Measurements from ENCODE around the gene KCP. TPM values are rescaled to one million over a fixed set of nuclear protein-coding genes. Genes with fewer than 3 reads are reported as not detected.

Gene KCP
- polyA plus RNA-seq, 1 donor from 2014 or later: 0.31 TPM

GRCh38 chr7:128841921-128842673 is 68.4 kb downstream of the KCP start:
- Histone ChIP-seq H3K9ac (ENCODE audit: low read length) (no peak overlapping the region), H3K27me3 (ENCODE audit: insufficient read depth, low read depth, low read length) (no peaks in the 10 kb centered on the region), H3K79me2 (replicated peaks; ENCODE audit: insufficient read depth, low read length) (no peaks in the 10 kb centered on the region), H3K9me2 (ENCODE audit: insufficient read depth, low read length) (no peaks in the 10 kb centered on the region), H3K4me2 (ENCODE audit: low read length) (no peak overlapping the region), H3K27ac (ENCODE audit: low read length) (no peak overlapping the region), H2AFZ (ENCODE audit: low read depth, low read length) (no peak overlapping the region), H3K4me3 (ENCODE audit: low read length) (no peak overlapping the region), H4K20me1 (ENCODE audit: insufficient read depth) (no peaks in the 10 kb centered on the region), H3K36me3 (ENCODE audit: insufficient read depth, low read length) (no peaks in the 10 kb centered on the region), H3F3A (ENCODE audit: insufficient read depth, low read length, poor library complexity, severe bottlenecking) (no peaks in the 10 kb centered on the region), H3K9me3 (ENCODE audit: low read length) (no peaks in the 10 kb centered on the region)
- no peak for TF ChIP-seq RAD21 (conservative IDR thresholded peaks at IDR 0.05)
- TF ChIP-seq, protein P1, sequence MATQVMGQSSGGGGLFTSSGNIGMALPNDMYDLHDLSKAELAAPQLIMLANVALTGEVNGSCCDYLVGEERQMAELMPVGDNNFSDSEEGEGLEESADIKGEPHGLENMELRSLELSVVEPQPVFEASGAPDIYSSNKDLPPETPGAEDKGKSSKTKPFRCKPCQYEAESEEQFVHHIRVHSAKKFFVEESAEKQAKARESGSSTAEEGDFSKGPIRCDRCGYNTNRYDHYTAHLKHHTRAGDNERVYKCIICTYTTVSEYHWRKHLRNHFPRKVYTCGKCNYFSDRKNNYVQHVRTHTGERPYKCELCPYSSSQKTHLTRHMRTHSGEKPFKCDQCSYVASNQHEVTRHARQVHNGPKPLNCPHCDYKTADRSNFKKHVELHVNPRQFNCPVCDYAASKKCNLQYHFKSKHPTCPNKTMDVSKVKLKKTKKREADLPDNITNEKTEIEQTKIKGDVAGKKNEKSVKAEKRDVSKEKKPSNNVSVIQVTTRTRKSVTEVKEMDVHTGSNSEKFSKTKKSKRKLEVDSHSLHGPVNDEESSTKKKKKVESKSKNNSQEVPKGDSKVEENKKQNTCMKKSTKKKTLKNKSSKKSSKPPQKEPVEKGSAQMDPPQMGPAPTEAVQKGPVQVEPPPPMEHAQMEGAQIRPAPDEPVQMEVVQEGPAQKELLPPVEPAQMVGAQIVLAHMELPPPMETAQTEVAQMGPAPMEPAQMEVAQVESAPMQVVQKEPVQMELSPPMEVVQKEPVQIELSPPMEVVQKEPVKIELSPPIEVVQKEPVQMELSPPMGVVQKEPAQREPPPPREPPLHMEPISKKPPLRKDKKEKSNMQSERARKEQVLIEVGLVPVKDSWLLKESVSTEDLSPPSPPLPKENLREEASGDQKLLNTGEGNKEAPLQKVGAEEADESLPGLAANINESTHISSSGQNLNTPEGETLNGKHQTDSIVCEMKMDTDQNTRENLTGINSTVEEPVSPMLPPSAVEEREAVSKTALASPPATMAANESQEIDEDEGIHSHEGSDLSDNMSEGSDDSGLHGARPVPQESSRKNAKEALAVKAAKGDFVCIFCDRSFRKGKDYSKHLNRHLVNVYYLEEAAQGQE (IDR thresholded peaks at IDR 0.05; ENCODE audit: borderline replicate concordance): no peak
- no peak for TF ChIP-seq EZH2 (IDR thresholded peaks at IDR 0.05; ENCODE audit: borderline replicate concordance, insufficient read depth, low read length, poor library complexity, severe bottlenecking)
- TF ChIP-seq, protein P2, sequence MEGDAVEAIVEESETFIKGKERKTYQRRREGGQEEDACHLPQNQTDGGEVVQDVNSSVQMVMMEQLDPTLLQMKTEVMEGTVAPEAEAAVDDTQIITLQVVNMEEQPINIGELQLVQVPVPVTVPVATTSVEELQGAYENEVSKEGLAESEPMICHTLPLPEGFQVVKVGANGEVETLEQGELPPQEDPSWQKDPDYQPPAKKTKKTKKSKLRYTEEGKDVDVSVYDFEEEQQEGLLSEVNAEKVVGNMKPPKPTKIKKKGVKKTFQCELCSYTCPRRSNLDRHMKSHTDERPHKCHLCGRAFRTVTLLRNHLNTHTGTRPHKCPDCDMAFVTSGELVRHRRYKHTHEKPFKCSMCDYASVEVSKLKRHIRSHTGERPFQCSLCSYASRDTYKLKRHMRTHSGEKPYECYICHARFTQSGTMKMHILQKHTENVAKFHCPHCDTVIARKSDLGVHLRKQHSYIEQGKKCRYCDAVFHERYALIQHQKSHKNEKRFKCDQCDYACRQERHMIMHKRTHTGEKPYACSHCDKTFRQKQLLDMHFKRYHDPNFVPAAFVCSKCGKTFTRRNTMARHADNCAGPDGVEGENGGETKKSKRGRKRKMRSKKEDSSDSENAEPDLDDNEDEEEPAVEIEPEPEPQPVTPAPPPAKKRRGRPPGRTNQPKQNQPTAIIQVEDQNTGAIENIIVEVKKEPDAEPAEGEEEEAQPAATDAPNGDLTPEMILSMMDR (IDR thresholded peaks at IDR 0.05; ENCODE audit: poor library complexity, severe bottlenecking): no peak
- no peak for TF ChIP-seq MXI1 (conservative IDR thresholded peaks at IDR 0.05; ENCODE audit: poor library complexity, severe bottlenecking)
- no peak for TF ChIP-seq EP300 (conservative IDR thresholded peaks at IDR 0.05; ENCODE audit: poor library complexity, severe bottlenecking)
- TF ChIP-seq TAF1 (IDR thresholded peaks at IDR 0.05; ENCODE audit: low read depth): no peak
- TF ChIP-seq POLR2AphosphoS5 (IDR thresholded peaks at IDR 0.05): no peak
- no peak for TF ChIP-seq SMC3 (conservative IDR thresholded peaks at IDR 0.05; ENCODE audit: poor library complexity)

- TF ChIP-seq EP300 (conservative IDR thresholded peaks at IDR 0.05; ENCODE audit: poor library complexity, severe bottlenecking) (no peak), TAF1 (IDR thresholded peaks at IDR 0.05; ENCODE audit: low read depth) (no peak), EZH2 (IDR thresholded peaks at IDR 0.05; ENCODE audit: borderline replicate concordance, insufficient read depth, low read length, poor library complexity, severe bottlenecking) (no peak), MXI1 (conservative IDR thresholded peaks at IDR 0.05; ENCODE audit: poor library complexity, severe bottlenecking) (no peak), SMC3 (conservative IDR thresholded peaks at IDR 0.05; ENCODE audit: poor library complexity) (no peak), POLR2AphosphoS5 (IDR thresholded peaks at IDR 0.05) (no peak), RAD21 (conservative IDR thresholded peaks at IDR 0.05) (no peak)
- TF ChIP-seq, protein P2 (IDR thresholded peaks at IDR 0.05; ENCODE audit: poor library complexity, severe bottlenecking): no peak
- Histone ChIP-seq H3K79me2 (replicated peaks; ENCODE audit: insufficient read depth, low read length) (no peaks in the 10 kb centered on the region), H4K20me1 (ENCODE audit: insufficient read depth) (no peaks in the 10 kb centered on the region), H3K9ac (ENCODE audit: low read length) (no peak overlapping the region), H3K27ac (ENCODE audit: low read length) (no peak overlapping the region), H2AFZ (ENCODE audit: low read depth, low read length) (no peak overlapping the region), H3K27me3 (ENCODE audit: insufficient read depth, low read depth, low read length) (no peaks in the 10 kb centered on the region), H3K4me3 (ENCODE audit: low read length) (no peak overlapping the region), H3K4me2 (ENCODE audit: low read length) (no peak overlapping the region), H3F3A (ENCODE audit: insufficient read depth, low read length, poor library complexity, severe bottlenecking) (no peaks in the 10 kb centered on the region), H3K9me3 (ENCODE audit: low read length) (no peaks in the 10 kb centered on the region), H3K9me2 (ENCODE audit: insufficient read depth, low read length) (no peaks in the 10 kb centered on the region), H3K36me3 (ENCODE audit: insufficient read depth, low read length) (no peaks in the 10 kb centered on the region)
Observed at GRCh38 chr7:128841171-128841690, 69.3 kb downstream of the KCP start.
